ENCODE results near the gene CBLN3.
A peak's percentile ranks its signal among the peaks of the same experiment; 100 is the strongest.
"Not testable (repeated sequence)": the region's sequence is repeated elsewhere in the genome, so short reads cannot be mapped to it uniquely, and the experiment has no call there.

CBLN3 gene

GRCh38 chr14:24403294-24403998, 26.0 kb downstream of the CBLN3 start:
- no peak for DNase-seq (ENCODE audit: low spot score)

- no peak for DNase-seq (ENCODE audit: low spot score)
These were observed 27.4 kb downstream of the CBLN3 start for GRCh38 chr14:24401810-24402702.

GRCh38 chr14:24399999-24400718, 29.3 kb downstream of the CBLN3 start:
- no peak for DNase-seq (ENCODE audit: low spot score)

- DNase-seq (ENCODE audit: low spot score) = no peak
These were observed 30.0 kb downstream of the CBLN3 start for GRCh38 chr14:24399447-24399822.

- peak; percentile 87 for DNase-seq (ENCODE audit: low spot score)
These were observed 30.6 kb downstream of the CBLN3 start, which contains the start of gene NYNRIN for GRCh38 chr14:24398653-24399446. NYNRIN (plus strand) TSS chr14:24399003; CDS start chr14:24399247, 244 bp downstream.

GRCh38 chr14:24398293-24398652, 31.2 kb downstream of the CBLN3 start:
- DNase-seq (ENCODE audit: low spot score) = peak; percentile 75

GRCh38 chr14:24397639-24398292, 31.7 kb downstream of the CBLN3 start:
- DNase-seq (ENCODE audit: low spot score) = no peak

GRCh38 chr14:24395609-24396582, 33.6 kb downstream of the CBLN3 start:
- DNase-seq (ENCODE audit: low spot score) = no peak

- DNase-seq (ENCODE audit: low spot score) = no peak
These were observed 35.2 kb downstream of the CBLN3 start for GRCh38 chr14:24394275-24394674.

GRCh38 chr14:24392325-24393091, 37.0 kb downstream of the CBLN3 start:
- DNase-seq (ENCODE audit: low spot score) = no peak

- no peak for DNase-seq (ENCODE audit: low spot score)
These were observed 38.6 kb downstream of the CBLN3 start for GRCh38 chr14:24390701-24391468.

GRCh38 chr14:24389226-24389848, 40.1 kb downstream of the CBLN3 start:
- no peak for DNase-seq (ENCODE audit: low spot score)

GRCh38 chr14:24388474-24389179, 40.8 kb downstream of the CBLN3 start:
- DNase-seq (ENCODE audit: low spot score) = no peak

- DNase-seq (ENCODE audit: low spot score) = not testable (repeated sequence)
These were observed 41.9 kb downstream of the CBLN3 start for GRCh38 chr14:24387579-24387978.

- no peak for DNase-seq (ENCODE audit: low spot score)
These were observed 42.5 kb downstream of the CBLN3 start for GRCh38 chr14:24387009-24387345.

- no peak for DNase-seq (ENCODE audit: low spot score)
These were observed 43.9 kb downstream of the CBLN3 start for GRCh38 chr14:24385524-24385923.

- DNase-seq (ENCODE audit: low spot score) = no peak
These were observed 45.3 kb downstream of the CBLN3 start for GRCh38 chr14:24384169-24384568.

GRCh38 chr14:24382064-24382371, 47.5 kb downstream of the CBLN3 start:
- DNase-seq (ENCODE audit: low spot score) = no peak

Measured in iPS-NIHi11 (cell line).